Activated CD4-positive, alpha-beta T cell treated with anti-CD3 and anti-CD28 coated beads, Interleukin-2, amount 50 U/mL, for 48 hours (primary cell): ENCODE measurements around the gene SEC61A1.

Experiments used
- DNase-seq, 2 experiments: peaks; one replicate each; pipeline ENCODE4 v3.0.0-alpha.2; 2020

SEC61A1 gene

DNA sequence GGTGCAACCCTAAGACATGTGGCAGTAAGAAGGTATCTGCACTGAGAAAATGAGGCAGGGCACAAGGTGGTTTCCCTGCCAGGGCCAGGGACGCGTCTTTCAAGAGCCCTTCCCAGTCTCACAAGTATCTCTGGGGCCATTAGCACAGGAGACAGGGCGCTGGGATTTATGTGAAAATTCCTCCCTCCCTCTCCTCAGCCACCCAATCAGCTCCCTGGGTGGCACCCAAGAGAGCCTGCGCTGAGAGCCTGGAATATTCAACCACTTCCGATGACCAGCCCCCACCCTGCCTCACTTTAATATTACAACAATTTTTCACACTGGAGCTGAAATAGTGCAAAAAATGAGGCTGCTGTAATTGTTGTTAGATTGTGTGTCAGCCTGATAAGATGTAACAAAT lies 26.1 kb downstream of the SEC61A1 start:
- DNase-seq = no peak

GRCh38 chr3:128078875-128079274 lies 26.6 kb downstream of the SEC61A1 start:
- no peak for DNase-seq

GRCh38 chr3:128079823-128080222 lies 27.6 kb downstream of the SEC61A1 start:
- DNase-seq = no peak

- no peak for DNase-seq
Measured at GRCh38 chr3:128080323-128081080, 28.3 kb downstream of the SEC61A1 start.

DNA sequence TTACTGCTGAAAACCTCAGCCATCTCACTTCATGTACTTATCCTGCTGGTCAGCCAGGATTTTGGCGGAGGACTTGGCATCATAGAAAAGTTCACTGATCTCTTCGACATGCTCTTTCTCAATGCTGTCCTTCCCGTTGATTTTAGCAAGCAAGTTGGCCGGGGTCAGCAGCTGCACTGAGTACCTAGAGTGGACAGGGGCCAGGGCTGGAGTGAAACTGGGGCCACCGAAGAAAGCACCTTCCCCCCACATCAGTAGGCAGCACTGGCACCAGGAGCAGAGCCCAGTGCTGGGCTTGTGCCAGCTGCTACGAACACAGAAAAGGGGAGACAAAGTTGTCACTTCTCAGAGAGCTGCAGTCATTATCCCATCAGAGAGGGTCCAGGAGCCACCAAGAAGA lies 29.0 kb downstream of the SEC61A1 start:
- no peak for DNase-seq

DNA sequence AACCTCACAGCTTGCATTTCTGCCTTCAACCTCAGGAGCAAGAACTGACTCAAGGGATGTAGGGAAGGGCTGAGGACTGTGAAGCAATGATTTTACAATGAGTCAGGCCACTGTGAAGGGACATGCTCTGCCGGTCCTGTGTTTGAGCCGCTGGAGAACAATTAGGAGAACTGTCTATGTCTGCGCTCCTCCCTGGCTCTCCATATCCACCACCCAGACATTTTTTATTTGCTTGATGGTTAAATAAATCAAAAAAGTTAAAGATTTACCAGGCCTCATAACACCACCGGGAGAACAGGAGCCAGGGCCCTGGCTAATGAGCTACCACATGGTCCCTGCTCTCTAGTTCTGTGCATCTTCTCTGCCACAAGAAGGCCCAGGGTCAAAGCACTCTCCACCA lies 29.6 kb downstream of the SEC61A1 start:
- DNase-seq = no peak

DNA sequence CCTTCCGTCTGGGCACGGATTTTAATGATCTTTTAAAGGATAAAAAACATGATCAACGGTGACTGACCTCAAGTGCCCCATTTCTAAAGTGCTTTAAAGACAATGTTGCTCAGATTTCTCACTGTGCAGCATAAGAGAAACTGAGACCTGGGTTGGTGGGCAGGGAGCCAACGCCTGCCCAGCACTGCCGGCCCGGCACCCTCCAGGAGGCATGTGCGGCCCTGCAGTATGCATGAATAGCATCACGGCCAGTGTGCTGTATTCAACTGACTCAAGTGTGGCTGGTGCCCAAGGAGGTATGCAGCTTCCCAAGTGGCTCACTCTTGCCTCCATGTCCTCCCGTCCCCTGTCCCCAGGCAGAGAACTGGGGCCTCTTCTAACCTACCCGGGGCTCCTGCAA lies 30.3 kb downstream of the SEC61A1 start:
- DNase-seq = no peak

DNA sequence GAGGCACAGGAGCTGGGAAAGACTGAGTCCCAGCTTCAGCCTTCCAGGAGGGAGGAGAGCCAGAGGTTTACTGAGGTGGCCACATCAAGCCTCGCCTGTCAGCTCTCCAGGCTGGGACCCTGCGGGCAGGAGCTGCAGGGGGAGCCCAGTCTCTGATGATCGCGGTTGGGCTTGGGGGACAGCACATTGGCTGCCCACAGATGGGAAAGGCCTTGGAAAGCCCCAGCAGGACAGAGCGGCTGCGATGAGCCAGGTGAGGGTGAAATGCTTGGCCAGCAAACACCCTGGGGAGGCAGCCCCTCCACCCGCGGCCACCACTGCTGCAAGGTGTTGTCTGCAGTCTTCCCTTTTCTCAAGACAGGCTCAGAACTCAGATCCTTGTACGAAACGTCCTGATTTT lies 31.2 kb downstream of the SEC61A1 start:
- DNase-seq = no peak

DNA sequence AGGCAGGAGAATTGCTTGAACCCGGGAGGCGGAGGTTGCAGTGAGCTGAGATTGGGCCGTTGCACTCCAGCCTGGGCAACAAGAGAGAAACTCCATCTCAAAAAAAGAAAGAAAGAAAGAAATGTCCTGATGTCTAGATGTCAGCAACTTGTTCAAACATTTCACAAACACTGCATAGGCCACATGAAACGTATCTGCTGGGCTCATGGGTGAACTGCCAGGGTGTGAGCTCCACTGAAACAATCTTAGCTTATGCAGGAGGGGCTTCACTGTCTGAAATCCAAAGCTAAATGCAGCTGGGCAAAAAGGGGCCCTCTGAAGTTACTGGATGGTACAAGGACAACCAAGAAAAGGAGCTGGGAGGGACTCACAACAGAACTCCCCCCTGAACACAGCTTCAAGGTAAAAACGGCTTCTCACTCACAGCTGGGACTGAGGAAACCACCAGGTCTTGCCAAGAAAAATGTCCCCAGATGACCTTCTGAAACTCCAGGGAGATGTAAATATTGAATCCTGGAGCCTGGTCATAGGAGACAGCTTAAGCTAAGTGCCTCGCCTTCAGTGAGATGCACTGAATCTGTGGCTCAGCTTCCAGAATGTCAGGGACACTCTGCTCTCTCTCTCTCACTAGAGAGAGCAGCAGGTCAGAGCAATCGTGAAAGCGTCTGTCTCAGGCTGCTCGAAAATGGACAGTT lies 31.9 kb downstream of the SEC61A1 start:
- DNase-seq = no peak

DNA sequence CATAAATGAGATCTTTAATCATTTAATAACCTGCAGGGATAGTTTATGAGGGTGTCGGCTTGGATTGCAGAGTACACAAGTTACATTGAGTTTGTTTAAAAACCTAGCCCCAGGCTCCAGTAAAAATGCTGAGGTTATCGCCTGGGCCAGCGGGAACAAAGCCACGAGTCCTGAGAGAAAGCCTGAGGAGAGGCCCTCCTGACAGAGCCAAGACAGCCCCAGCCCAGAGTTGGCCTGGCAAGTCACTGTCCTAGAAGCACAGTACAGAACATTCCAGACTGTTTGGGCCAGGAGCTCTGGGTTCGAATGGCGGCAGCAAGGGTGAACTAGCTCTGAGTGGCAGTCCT lies 32.4 kb downstream of the SEC61A1 start:
- DNase-seq = no peak

GRCh38 chr3:128089135-128089534 lies 36.9 kb downstream of the SEC61A1 start:
- DNase-seq = no peak

GRCh38 chr3:128091586-128091985 lies 39.3 kb downstream of the SEC61A1 start:
- no peak for DNase-seq

DNA sequence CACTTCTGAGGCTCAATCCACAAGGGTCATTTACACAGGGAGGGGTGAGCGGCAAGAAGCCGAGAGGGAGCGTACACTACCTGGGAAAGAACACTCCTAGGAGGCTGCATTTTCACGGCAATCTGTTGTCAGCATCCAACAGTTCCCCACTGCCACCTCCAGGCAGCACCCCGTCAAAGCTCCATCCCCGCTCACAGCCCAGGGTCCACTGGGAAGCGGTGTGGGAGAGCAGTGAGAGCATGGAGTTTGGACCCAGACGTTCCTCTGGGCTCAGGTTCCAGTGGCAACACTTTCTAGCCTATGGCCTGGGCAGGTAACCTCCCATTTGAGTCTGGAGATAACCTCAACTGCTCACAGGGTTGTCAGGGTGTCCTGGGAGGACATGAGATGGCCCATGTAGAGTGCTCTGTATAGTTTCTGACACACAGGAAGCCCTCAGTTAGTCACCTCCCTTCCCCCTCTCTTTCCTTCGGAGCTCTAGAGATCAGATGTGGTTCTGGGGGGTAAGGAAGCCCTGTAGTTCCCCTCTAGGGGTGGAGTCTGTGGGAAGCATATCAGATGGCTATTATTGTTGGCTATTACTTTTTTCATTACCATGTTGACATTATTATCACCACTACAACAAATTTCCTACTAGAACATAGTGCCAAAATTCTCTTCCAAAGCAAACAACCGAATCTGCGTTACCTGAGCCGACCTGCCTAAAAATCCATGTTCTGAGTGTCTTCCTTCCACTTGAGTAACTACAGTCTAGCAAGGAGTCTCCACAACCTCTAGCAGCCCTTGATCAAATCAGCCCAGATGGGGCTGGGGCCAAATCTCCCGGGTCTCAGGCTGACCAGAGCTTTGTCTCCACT lies 42.3 kb downstream of the SEC61A1 start:
- DNase-seq = no peak

DNA sequence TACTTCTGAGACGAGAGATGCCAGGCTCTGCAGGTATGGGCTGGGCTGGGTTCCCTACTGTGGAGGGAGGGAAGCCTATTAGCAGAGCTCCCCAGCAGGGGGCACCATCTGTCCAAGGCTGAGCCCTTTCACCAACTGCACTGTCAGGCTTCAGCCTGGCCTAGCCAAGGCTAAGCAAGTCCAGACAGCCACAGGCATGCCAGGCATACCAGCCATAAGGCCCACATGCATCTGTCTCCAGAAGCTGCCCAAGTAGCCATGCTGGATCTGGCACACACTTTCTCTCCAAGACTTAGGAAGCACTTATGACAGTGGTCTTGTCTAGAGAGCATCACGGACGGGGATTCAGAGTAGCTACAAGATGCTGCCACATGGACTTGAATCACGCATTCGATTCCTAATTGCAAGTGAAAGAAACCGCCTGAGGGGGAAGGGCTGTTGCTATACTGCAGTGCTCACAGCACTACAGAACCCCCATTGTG lies 43.0 kb downstream of the SEC61A1 start:
- peak; percentile 80 to 84 for DNase-seq

- no peak for DNase-seq
Measured at GRCh38 chr3:128098234-128098633, 46.0 kb downstream of the SEC61A1 start.

DNA sequence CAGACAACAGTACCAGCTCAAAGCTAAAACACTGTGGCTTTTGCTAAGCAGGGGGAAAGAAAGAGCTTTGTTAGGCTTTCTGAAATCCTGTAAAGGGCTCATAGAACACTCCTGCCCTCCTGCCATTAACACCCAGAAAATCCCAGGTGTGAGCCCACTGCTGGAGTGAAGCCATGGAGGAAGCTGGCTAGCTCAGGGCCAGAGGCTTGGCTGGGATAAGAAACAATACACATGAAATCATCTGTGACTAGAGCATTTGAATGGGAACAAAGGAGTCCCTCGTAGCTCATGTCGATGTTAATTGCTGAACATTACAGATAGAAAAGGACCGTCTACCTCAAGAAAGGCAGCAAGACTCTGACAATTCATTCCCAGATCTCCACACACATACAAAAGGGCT lies 47.9 kb downstream of the SEC61A1 start:
- no peak for DNase-seq

- DNase-seq = no peak
Measured at GRCh38 chr3:128100638-128101037, 48.4 kb downstream of the SEC61A1 start.

DNA sequence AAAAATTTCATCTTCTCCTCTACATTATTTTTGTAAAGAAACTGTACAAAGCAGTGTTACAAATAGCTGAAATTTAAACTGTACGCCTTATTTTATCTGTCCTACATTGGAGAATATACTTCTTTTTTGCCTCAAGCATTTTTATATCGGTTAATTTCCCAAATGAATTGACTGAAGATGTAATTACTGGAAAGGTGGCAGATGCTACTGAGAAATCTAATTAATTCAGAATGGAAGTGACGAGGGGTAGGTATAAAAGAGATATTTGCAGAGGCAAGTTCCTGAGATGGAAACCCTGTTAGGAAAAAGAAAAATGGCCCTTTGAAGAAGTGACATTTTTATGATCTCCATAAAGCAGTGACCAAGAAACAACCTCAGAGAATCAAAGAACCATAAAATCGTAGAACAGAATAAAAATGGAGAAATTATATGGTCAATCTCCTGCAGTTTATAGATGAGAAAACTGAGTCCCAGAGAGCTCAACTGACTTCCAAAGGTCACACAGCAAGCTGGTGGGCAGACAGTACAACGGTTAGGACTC lies 51.0 kb downstream of the SEC61A1 start:
- DNase-seq = no peak

- no peak for DNase-seq
Measured at GRCh38 chr3:128107834-128108233, 55.6 kb downstream of the SEC61A1 start.

DNA sequence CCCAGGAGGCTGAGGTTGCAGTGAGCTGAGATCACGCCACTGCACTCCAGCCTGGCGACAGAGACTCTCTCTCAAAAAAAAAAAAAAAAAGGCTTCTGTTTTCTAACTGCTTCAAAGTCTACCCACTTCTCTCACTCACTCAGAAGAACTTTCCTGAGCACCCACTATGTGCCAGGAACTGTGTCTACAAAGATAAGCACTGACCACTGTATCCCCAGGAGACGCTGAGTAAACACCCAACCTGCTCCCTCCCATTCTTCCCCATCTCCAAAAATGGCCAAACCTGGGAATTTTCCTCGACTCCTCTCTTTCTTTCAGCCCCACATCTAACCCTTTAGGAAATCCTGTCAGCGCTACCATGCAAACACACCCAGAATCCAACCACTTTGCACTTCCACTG lies 58.9 kb downstream of the SEC61A1 start:
- no peak for DNase-seq

DNA sequence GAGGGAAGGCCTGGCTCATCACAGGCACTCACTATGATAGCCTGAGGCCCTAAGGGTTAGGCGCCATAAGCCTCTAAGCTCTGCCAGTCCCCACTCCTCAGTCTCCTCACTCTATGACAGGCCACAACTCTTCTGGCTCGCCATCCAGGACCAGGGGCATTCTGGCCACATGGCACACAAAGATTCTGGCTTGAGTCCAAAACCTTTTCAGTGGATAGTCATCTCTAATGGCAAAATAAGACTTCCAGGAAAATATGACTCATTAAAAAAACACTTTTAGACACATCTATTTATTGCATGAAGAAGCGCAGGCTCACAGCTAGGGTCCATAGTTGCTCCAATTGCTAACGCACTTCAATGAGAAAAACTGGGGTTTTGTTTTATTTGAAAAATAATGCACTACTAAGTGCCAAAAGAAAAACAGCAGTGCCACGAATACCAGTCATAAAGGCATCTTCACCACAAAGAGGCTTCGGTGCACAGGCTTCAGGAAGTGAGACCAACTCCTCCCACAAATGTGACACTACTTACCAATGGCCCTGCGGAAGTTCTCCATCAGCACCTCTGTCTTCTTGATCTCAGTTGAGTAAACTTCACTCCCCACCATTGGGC lies 60.2 kb downstream of the SEC61A1 start:
- peak; percentile 26 to 54 for DNase-seq

GRCh38 chr3:128113817-128114794 lies 61.9 kb downstream of the SEC61A1 start:
- DNase-seq = no peak
